ENCODE data around the gene GPD1.
A peak's percentile ranks its signal among the peaks of the same experiment; 100 is the strongest.

- TF ChIP-seq, protein P1, sequence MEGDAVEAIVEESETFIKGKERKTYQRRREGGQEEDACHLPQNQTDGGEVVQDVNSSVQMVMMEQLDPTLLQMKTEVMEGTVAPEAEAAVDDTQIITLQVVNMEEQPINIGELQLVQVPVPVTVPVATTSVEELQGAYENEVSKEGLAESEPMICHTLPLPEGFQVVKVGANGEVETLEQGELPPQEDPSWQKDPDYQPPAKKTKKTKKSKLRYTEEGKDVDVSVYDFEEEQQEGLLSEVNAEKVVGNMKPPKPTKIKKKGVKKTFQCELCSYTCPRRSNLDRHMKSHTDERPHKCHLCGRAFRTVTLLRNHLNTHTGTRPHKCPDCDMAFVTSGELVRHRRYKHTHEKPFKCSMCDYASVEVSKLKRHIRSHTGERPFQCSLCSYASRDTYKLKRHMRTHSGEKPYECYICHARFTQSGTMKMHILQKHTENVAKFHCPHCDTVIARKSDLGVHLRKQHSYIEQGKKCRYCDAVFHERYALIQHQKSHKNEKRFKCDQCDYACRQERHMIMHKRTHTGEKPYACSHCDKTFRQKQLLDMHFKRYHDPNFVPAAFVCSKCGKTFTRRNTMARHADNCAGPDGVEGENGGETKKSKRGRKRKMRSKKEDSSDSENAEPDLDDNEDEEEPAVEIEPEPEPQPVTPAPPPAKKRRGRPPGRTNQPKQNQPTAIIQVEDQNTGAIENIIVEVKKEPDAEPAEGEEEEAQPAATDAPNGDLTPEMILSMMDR (IDR thresholded peaks at IDR 0.05 in 8 of 11, conservative IDR thresholded peaks at IDR 0.05 in 3 of 11), result peak in 5 of 11 experiments; percentile 6 to 56 (median 41)
- TF ChIP-seq POLR2A (IDR thresholded peaks at IDR 0.05) (no peak), POLR2AphosphoS5 (IDR thresholded peaks at IDR 0.05) (peak; percentile 69 to 81 (median 80))
Measured at GRCh38 chr12:50084775-50085614, 18.8 kb upstream of the GPD1 start, which contains the start of gene SMARCD1.

Data from spleen (tissue), 7 donors.